NCI-H748 (cell line): ENCODE results near the gene SCGB1A1.
"Not testable (repeated sequence)": the region's sequence is repeated elsewhere in the genome, so short reads cannot be mapped to it uniquely, and the experiment has no call there.

ENCODE experiments used
- DNase-seq: peaks from one replicate; lab custom pipeline; 2025; ENCODE audit not compliant: unreplicated experiment; lab: John Stamatoyannopoulos, UW

The SCGB1A1 gene

GRCh38 chr11:62449451-62449851, 30.6 kb downstream of the SCGB1A1 start:
- DNase-seq = no peak

DNA sequence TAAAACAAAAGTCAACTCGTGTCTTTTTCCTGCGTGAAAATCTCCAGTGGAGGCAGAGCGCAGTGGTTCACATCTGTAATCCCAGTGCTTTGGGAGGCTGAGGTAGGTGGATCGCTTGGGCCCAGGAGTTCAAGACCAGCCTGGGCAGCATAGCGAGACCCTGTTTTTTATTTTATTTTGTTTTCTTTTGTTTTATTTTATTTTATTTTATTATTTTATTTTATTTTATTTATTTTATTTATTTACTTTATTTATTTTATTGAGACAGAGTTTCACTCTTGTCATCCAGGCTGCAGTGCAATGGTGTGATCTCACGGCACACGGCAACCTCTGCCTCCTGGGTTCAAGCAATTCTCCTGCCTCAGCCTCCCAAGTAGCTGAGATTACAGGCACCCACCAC, 31.1 kb downstream of the SCGB1A1 start:
- not testable (repeated sequence) for DNase-seq

GRCh38 chr11:62450543-62451240, 31.9 kb downstream of the SCGB1A1 start:
- no peak for DNase-seq

DNA sequence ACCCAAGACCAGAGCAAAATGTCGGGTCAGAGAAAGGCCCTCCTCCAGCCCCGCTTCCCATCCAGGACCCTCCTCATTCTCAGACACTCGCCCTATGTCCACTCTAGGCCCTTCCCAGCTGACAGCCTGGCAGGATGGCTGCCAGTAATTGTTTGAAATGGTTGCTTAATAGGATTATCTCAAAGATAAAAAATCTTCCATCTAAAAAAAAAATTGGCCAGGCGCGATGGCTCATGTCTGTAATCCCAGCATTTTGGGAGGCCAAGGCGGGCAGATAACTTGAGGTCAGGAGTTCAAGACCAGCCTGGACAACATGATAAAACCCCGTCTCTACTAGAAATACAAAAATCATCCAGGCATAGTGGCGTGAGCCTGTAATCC, 32.4 kb downstream of the SCGB1A1 start:
- no peak for DNase-seq

DNA sequence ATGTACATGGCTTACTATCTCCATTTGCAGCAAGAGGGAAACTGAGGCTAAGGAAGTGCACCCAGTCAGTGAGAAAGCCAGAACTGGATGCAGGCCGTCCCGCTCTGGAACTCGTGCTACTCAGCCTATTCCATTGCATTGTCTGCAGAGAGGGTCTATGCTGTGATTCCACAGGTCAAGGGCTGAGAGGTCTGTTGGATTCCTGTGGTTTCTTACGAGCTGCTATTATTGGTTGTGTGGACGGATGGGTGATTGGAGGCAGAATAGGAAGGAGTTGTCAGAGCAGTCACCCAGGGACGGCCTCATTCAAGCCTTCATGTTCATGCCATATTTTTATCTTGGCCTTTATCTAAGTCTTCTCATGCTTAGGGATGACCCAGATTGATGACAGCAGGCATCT, 33.4 kb downstream of the SCGB1A1 start:
- no peak for DNase-seq

DNA sequence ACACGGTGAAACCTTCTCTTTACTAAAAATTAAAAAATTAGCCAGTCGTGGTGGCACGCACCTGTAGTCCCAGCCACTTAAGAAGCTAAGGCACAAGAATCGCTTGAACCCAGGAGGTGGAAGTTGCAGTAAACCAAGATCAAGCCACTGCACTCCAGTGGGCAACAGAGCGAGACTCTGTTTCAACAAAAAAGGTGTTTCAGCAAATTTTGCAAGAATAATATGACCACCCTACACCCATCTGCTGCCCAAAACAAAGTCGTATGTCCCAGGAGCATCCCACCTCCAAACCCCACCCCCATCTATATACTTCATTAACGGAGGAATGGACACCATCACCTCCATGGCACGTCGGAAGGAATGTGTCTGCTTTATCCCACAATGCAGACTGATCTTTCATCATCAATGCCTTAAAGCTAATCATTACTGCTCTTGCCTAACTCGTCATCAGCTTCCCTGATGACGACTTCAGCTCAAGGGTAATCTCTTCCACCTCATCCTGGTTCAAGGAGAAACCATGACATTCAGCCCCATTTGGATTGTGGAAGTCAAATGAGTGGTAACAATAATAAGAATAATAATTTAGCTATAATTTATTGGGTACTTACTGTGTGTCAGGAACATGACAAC, 34.1 kb downstream of the SCGB1A1 start:
- no peak for DNase-seq

GRCh38 chr11:62456630-62457029, 37.8 kb downstream of the SCGB1A1 start:
- DNase-seq = peak; percentile 23

- DNase-seq = no peak
Measured at GRCh38 chr11:62457478-62457877, 38.6 kb downstream of the SCGB1A1 start.

GRCh38 chr11:62458212-62459002, 39.6 kb downstream of the SCGB1A1 start:
- no peak for DNase-seq

DNA sequence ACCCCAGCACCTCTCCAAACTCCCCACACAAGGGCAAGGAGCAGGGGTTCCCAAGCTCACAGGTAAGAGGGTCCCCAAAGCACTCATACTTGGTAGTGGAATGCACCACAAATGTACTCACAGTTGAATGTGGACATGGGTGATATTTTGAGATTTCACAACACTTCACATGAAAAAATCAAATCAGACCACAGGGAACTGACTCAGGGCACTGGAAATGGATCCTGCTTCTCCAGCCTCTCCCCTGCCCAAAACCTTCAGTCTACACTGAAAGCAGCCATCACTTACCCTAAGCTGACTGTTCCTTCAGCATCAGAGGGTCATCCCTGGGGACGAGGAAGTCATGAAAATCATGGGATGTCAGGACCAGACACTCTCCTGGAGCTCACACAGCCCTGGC, 40.2 kb downstream of the SCGB1A1 start:
- DNase-seq = no peak

DNA sequence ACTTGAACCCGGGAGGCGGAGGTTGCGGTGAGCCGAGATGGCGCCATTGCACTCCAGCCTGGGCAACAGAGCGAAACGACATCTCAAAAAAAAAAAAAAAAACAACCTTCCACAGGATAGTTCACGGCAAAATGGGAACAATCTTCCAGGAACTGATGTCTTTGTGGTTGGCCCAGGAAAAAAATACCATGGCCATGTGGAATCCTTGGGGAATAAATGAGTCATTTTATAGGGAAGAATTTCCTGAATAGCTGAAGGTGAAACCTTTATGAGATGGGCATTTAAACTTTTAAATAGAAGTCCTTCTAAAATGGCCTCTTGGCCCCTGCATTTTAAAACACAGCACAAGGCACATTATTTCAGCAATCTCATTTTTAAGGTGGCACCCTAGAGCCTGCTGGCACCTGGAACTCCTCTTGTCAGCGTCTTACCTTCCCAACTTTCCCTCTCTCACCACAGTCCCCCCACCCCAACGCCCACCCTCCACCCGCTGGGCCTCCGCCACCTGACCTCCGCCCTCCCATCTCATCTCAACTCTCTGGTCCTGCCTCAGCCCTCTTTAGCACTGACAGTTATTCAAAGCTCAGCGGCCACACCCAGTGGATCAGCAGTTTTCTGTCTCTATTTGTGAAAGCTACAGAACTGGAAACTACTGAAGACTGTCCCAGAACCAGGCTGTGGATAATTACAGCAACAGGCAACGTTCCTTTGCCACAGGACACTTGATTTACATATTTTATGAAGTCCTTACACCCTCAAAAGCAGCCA, 43.1 kb downstream of the SCGB1A1 start:
- no peak for DNase-seq

DNA sequence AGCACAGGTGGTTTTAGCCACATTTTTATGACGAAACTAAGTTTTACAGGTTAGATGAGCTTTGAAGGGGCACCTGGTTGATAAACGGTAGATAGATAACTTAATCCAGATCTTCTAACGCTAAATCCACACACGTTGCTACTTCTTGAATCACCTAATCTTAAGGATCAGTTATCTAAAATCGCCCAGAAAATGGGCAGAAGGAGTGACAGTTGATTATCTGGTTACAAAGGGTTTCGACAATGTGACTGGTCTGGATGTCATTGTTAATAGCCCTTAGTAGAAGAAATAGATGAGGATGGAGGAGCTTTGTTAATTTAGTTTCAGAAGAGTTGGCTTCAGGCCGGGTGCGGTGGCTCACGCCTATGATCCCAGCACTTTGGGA, 43.7 kb downstream of the SCGB1A1 start:
- no peak for DNase-seq

DNA sequence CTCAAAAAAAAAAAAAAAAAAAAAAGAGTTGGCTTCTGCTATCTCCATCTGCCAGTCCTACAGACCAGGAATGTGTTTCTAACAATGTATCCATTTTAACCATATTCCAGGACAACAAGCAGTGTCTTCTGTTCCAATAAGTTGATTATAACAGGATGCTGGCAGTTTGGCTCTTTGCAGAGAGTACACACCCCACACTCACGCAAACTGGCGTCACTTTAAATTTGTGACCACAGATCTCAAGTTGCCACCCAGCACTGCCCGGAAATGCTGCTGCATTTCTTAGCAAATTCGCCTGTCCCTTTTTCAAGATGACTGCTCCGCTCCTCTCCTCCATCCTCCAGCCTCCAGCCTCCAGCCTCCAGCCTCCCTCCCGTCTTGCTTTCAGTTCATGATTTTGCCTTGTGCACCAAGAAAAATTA, 44.3 kb downstream of the SCGB1A1 start:
- no peak for DNase-seq

GRCh38 chr11:62464655-62465054, 45.8 kb downstream of the SCGB1A1 start:
- DNase-seq = no peak

- DNase-seq = no peak
Measured at GRCh38 chr11:62466444-62466843, 47.6 kb downstream of the SCGB1A1 start.

DNA sequence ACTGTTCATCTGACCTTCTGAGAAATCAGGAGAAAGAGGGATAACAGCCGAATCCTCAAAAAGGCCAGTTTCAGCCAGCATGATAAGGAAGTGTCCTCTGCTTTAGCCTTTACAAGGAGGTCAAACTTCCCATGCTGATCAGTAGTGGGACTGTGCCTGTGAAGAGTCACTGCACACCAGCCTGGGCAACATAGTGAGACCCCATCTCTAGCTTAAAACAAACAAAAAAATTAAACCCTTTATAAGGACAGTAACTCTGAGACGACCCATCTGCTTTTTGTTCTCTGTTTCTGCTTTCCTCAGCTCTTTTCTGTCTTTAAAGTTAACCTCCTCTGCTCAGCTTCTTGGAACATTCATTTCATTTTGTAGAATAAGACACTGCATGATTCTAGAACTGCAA, 49.7 kb downstream of the SCGB1A1 start:
- DNase-seq = no peak

DNA sequence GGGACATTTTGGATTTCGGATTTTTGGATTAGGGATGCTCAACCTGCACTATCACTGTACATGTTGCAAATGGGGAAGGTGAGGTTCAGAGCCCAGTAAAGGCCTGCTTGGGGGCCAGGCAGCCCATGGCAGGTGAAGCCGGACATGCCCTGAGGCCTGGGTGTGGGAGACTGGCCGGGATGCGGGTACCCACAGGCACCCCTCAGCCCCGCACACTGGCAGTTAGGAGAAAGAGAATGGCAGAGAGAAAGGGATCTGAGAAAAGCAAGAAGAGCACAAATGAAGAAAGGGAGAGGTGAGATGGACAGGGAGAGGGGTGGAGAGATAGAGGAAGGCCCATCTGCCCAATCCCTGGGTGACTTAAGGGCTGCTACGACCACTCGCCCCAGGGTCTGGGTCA, 52.8 kb downstream of the SCGB1A1 start:
- no peak for DNase-seq

DNA sequence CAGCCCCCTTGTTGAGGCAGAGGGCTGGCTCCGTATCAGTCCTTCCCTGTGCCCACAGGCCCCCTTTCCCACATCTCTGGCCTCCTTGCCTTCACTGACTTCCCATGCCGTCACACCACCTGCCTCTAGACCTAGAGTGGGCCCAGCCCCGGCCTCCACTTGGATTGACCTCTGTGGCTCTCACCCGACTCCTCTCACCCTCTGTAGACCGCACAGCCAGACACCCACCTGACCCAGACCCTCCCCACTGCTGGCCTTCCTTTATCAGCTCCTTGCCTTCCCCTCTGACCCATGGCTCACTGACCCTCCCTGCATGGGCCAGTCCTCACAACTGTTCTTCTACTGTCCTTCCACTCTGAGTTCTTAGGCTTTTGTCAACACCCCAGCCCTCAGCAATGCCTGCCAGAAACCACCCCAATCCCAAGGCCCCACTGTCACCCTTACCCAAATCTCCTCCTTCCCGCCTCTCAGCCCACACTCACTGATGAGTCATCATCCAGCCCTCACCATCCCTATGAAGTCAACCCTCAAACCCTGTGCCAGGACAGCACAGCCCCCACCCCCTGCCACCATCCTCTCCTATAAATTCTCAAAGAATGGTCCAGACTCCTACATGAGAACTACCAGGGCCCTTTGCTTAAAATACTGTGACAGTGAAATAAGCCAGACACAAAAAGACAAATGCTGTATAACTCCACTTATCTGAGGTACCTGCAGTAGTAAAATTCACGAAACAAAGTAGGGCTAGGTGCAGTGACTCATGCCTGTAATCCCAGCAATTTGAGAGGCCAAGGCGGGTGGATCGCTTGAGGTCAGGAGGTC, 53.4 kb downstream of the SCGB1A1 start:
- DNase-seq = no peak
